IPS-20b (cell line): ENCODE results near the gene ZNF20.

Experiments used
- H3K27ac ChIP-seq: one replicate; pipeline ENCODE4 v1.5.1; 2013; ENCODE audit warnings: low read length
- H3K27me3 ChIP-seq: 2 replicates; pipeline ENCODE4 v1.6.1; 2013; ENCODE audit warnings: mild to moderate bottlenecking, low read length, inconsistent platforms; ENCODE audit not compliant: insufficient read depth
- H3K36me3 ChIP-seq: 2 replicates; pipeline ENCODE4 v1.6.1; 2013; ENCODE audit warnings: low read depth, mild to moderate bottlenecking, inconsistent platforms, low read length, moderate library complexity; ENCODE audit not compliant: insufficient read depth
- H3K4me1 ChIP-seq: 2 replicates; pipeline ENCODE4 v1.6.1; 2013; ENCODE audit warnings: mild to moderate bottlenecking, control low read depth, inconsistent platforms, low read length, moderate library complexity; ENCODE audit not compliant: insufficient read depth
- H3K4me3 ChIP-seq: 2 replicates; pipeline ENCODE4 v1.5.1; 2013; ENCODE audit warnings: mild to moderate bottlenecking, low read length, inconsistent platforms
- H3K9ac ChIP-seq: 2 replicates; pipeline ENCODE4 v1.6.1; 2013; ENCODE audit warnings: low read depth, mild to moderate bottlenecking, inconsistent platforms, low read length, moderate library complexity
- H3K9me3 ChIP-seq: 2 replicates; pipeline ENCODE4 v1.6.1; 2013; ENCODE audit warnings: mild to moderate bottlenecking, low read depth, low read length, inconsistent platforms; ENCODE audit not compliant: insufficient read depth

Gene ZNF20

GRCh38 chr19:12145348-12145747, 5.2 kb upstream of the ZNF20 start:
- Histone ChIP-seq H3K4me3 (no peak overlapping the region), H3K27ac (no peak overlapping the region), H3K27me3 (no peaks in the 10 kb centered on the region), H3K4me1 (peaks cover 5% of the 10 kb centered on the region; the same call in 1 of the 2 replicates), H3K9me3 (peaks cover 31% of the 10 kb centered on the region), H3K9ac (no peak overlapping the region), H3K36me3 (peaks cover 61% of the 10 kb centered on the region)

- Histone ChIP-seq H3K9me3 (peaks cover 19% of the 10 kb centered on the region), H3K27ac (no peak overlapping the region), H3K4me3 (no peak overlapping the region), H3K9ac (no peak overlapping the region), H3K4me1 (peaks cover 9% of the 10 kb centered on the region; the same call in 1 of the 2 replicates), H3K27me3 (no peaks in the 10 kb centered on the region), H3K36me3 (peaks cover 51% of the 10 kb centered on the region)
These were observed 1.2 kb upstream of the ZNF20 start for GRCh38 chr19:12141405-12141736.

- Histone ChIP-seq H3K27ac (no peak overlapping the region), H3K9ac (peak overlapping the region; percentile 93; the same call in 1 of the 2 replicates), H3K27me3 (no peaks in the 10 kb centered on the region), H3K4me1 (peaks cover 9% of the 10 kb centered on the region; the same call in 1 of the 2 replicates), H3K9me3 (peaks cover 13% of the 10 kb centered on the region), H3K36me3 (peaks cover 48% of the 10 kb centered on the region), H3K4me3 (peak overlapping the region; percentile 87)
These were observed 625 bp upstream of the ZNF20 start for GRCh38 chr19:12140545-12141404.

GRCh38 chr19:12139269-12139668, 881 bp downstream of the ZNF20 start:
- H3K27ac ChIP-seq, result no peak overlapping the region
- peaks cover 14% of the 10 kb centered on the region for H3K9me3 ChIP-seq
- no peaks in the 10 kb centered on the region for H3K27me3 ChIP-seq
- H3K4me3 ChIP-seq, result peak overlapping the region; percentile 87
- peak overlapping the region; percentile 93; the same call in 1 of the 2 replicates for H3K9ac ChIP-seq
- H3K36me3 ChIP-seq, result peaks cover 49% of the 10 kb centered on the region
- peaks cover 9% of the 10 kb centered on the region; the same call in 1 of the 2 replicates for H3K4me1 ChIP-seq

GRCh38 chr19:12137221-12137940, 2.8 kb downstream of the ZNF20 start:
- no peak overlapping the region for H3K4me3 ChIP-seq
- H3K9ac ChIP-seq, result no peak overlapping the region
- H3K9me3 ChIP-seq, result peaks cover 32% of the 10 kb centered on the region
- peaks cover 9% of the 10 kb centered on the region; the same call in 1 of the 2 replicates for H3K4me1 ChIP-seq
- H3K36me3 ChIP-seq, result peaks cover 58% of the 10 kb centered on the region
- no peaks in the 10 kb centered on the region for H3K27me3 ChIP-seq
- no peak overlapping the region for H3K27ac ChIP-seq

GRCh38 chr19:12133069-12133468, 7.1 kb downstream of the ZNF20 start:
- H3K9ac ChIP-seq, result no peak overlapping the region
- no peaks in the 10 kb centered on the region for H3K4me1 ChIP-seq
- H3K27ac ChIP-seq, result no peak overlapping the region
- H3K27me3 ChIP-seq, result no peaks in the 10 kb centered on the region
- H3K4me3 ChIP-seq, result peak overlapping the region; percentile 9; the same call in 1 of the 2 replicates
- peaks cover 68% of the 10 kb centered on the region for H3K36me3 ChIP-seq
- peaks cover 65% of the 10 kb centered on the region for H3K9me3 ChIP-seq

- Histone ChIP-seq H3K27me3 (no peaks in the 10 kb centered on the region), H3K4me3 (no peak overlapping the region), H3K36me3 (peaks cover 9% of the 10 kb centered on the region), H3K4me1 (no peaks in the 10 kb centered on the region), H3K9ac (no peak overlapping the region), H3K27ac (no peak overlapping the region), H3K9me3 (peaks cover 28% of the 10 kb centered on the region)
These were observed 13.4 kb downstream of the ZNF20 start for GRCh38 chr19:12126707-12127106.

- H3K4me3 ChIP-seq, result no peak overlapping the region
These were observed 22.8 kb downstream of the ZNF20 start for GRCh38 chr19:12117201-12117970.

GRCh38 chr19:12113121-12113520, 27.0 kb downstream of the ZNF20 start:
- Histone ChIP-seq H3K4me3 (peak overlapping the region; percentile 0; the same call in 1 of the 2 replicates), H3K27me3 (no peaks in the 10 kb centered on the region), H3K36me3 (peaks cover 64% of the 10 kb centered on the region), H3K9ac (no peak overlapping the region), H3K4me1 (no peaks in the 10 kb centered on the region), H3K27ac (no peak overlapping the region), H3K9me3 (peaks cover 56% of the 10 kb centered on the region)

More at GRCh38 chr19:12117201-12117970, 22.8 kb downstream of the ZNF20 start:
- Histone ChIP-seq H3K9me3 (peaks cover 20% of the 10 kb centered on the region), H3K9ac (no peak overlapping the region), H3K27ac (no peak overlapping the region), H3K27me3 (no peaks in the 10 kb centered on the region), H3K4me1 (no peaks in the 10 kb centered on the region), H3K36me3 (peaks cover 29% of the 10 kb centered on the region)

- Histone ChIP-seq H3K9ac (no peak overlapping the region), H3K36me3 (peaks cover 64% of the 10 kb centered on the region), H3K4me3 (peak overlapping the region; percentile 0), H3K27ac (no peak overlapping the region), H3K4me1 (no peaks in the 10 kb centered on the region), H3K9me3 (peaks cover 56% of the 10 kb centered on the region), H3K27me3 (no peaks in the 10 kb centered on the region)
These were observed 27.4 kb downstream of the ZNF20 start for GRCh38 chr19:12112701-12113100.

- H3K4me1 ChIP-seq, result no peaks in the 10 kb centered on the region
- peaks cover 56% of the 10 kb centered on the region for H3K9me3 ChIP-seq
- no peak overlapping the region for H3K27ac ChIP-seq
- no peak overlapping the region for H3K9ac ChIP-seq
- peak overlapping the region; percentile 0 for H3K4me3 ChIP-seq
- H3K36me3 ChIP-seq, result peaks cover 65% of the 10 kb centered on the region
- H3K27me3 ChIP-seq, result no peaks in the 10 kb centered on the region
These were observed 28.1 kb downstream of the ZNF20 start for GRCh38 chr19:12111943-12112637.
